CD14-positive monocyte (primary cell): ENCODE data around the gene EFCAB10. TPM values are rescaled to one million over a fixed set of nuclear protein-coding genes. Genes with fewer than 3 reads are reported as not detected.
"Not testable (repeated sequence)": the region's sequence is repeated elsewhere in the genome, so short reads cannot be mapped to it uniquely, and the experiment has no call there.

Experiments used
- DNase-seq, 3 donors: peaks; one replicate each; pipeline ENCODE4 v3.0.0-alpha.2; 2011 to 2022
- H2AFZ ChIP-seq: 2 replicates; pipeline ENCODE4 v1.6.0; 2012; ENCODE audit warnings: mild to moderate bottlenecking, low read depth, low read length, inconsistent platforms; ENCODE audit not compliant: insufficient read depth, poor library complexity, severe bottlenecking
- H3K27ac ChIP-seq, 2 donors: 1 replicate in 1 of 2; 2 replicates in 1 of 2; pipeline ENCODE4 v1.5.1; 2012 to 2013; ENCODE audit warnings: low read length in 2 of 2, control low read depth in 1 of 2, inconsistent platforms in 1 of 2, low read depth in 1 of 2, mild to moderate bottlenecking in 1 of 2
- H3K27me3 ChIP-seq, 2 donors: one replicate each; pipeline versions ENCODE4 v1.6.0 to v1.6.1; 2011 to 2013; ENCODE audit warnings: low read length in 2 of 2; ENCODE audit not compliant: control insufficient read depth in 2 of 2, insufficient read depth in 2 of 2
- H3K36me3 ChIP-seq, 2 donors: replicated peaks in 1 of 2; 1 replicate in 1 of 2; 2 replicates in 1 of 2; pipeline versions ENCODE4 v1.5.1 to v1.6.1; 2012 to 2013; ENCODE audit warnings: low read length in 2 of 2, control low read depth in 1 of 2, inconsistent platforms in 1 of 2, mild to moderate bottlenecking in 1 of 2; ENCODE audit not compliant: insufficient read depth in 2 of 2, control insufficient read depth in 1 of 2
- H3K4me1 ChIP-seq, 2 donors: 1 replicate in 1 of 2; 2 replicates in 1 of 2; pipeline versions ENCODE4 v1.5.1 to v1.6.1; 2012 to 2013; ENCODE audit warnings: low read length in 2 of 2, control low read depth in 1 of 2, inconsistent platforms in 1 of 2, mild to moderate bottlenecking in 1 of 2, moderate library complexity in 1 of 2; ENCODE audit not compliant: insufficient read depth in 2 of 2, control insufficient read depth in 1 of 2
- H3K4me2 ChIP-seq: replicated peaks from 2 replicates; pipeline ENCODE3; 2012; ENCODE audit warnings: low read length, moderate library complexity, mild to moderate bottlenecking; ENCODE audit not compliant: poor library complexity, severe bottlenecking; ENCODE audit errors: extremely low read depth
- H3K4me3 ChIP-seq, 3 experiments: fragments of 200-600 bp in 1 of 3; sonication (generic) in 1 of 3; replicated peaks in 1 of 3; 1 replicate in 2 of 3; 2 replicates in 1 of 3; pipeline ENCODE4 v1.5.1; 2011 to 2013; ENCODE audit warnings: low read length in 3 of 3, mild to moderate bottlenecking in 3 of 3, control low read depth in 2 of 3, low read depth in 2 of 3, inconsistent platforms in 1 of 3, moderate library complexity in 1 of 3
- H3K79me2 ChIP-seq: 2 replicates; pipeline ENCODE4 v1.6.0; 2012; ENCODE audit warnings: mild to moderate bottlenecking, control low read depth, inconsistent platforms, low read length, moderate library complexity; ENCODE audit not compliant: insufficient read depth
- H3K9ac ChIP-seq: 2 replicates; pipeline ENCODE4 v1.6.0; 2017; ENCODE audit warnings: low read length, mild to moderate bottlenecking; ENCODE audit not compliant: insufficient read depth, poor library complexity, severe bottlenecking
- H3K9me3 ChIP-seq, 2 donors: replicated peaks in 1 of 2; 1 replicate in 1 of 2; 2 replicates in 1 of 2; pipeline versions ENCODE4 v1.5.1 to v1.6.1; 2012 to 2013; ENCODE audit warnings: low read length in 2 of 2, control low read depth in 1 of 2; ENCODE audit not compliant: control insufficient read depth in 1 of 2, insufficient read depth in 1 of 2
- H4K20me1 ChIP-seq: 2 replicates; pipeline ENCODE4 v1.6.0; 2012; ENCODE audit warnings: mild to moderate bottlenecking, low read length, control low read depth, moderate library complexity; ENCODE audit not compliant: insufficient read depth
- H3K27ac Mint-ChIP-seq, 7 donors: one replicate each; pipeline ENCODE4 v1.8.0; 2020; ENCODE audit warnings: mild to moderate bottlenecking in 7 of 7, mixed read lengths in 7 of 7, moderate library complexity in 6 of 7, inconsistent platforms in 2 of 7
- H3K27me3 Mint-ChIP-seq, 3 donors: one replicate each; pipeline ENCODE4 v1.8.0; 2021 to 2022; ENCODE audit warnings: low read depth in 3 of 3, mild to moderate bottlenecking in 3 of 3, mixed read lengths in 3 of 3, moderate library complexity in 3 of 3, inconsistent platforms in 1 of 3
- H3K36me3 Mint-ChIP-seq, 2 donors: one replicate each; pipeline ENCODE4 v1.8.0; 2020; ENCODE audit warnings: mixed read lengths in 2 of 2, inconsistent platforms in 1 of 2, mild to moderate bottlenecking in 1 of 2
- H3K4me1 Mint-ChIP-seq: one replicate; pipeline ENCODE4 v1.8.0; 2020; ENCODE audit warnings: mild to moderate bottlenecking, mixed read lengths
- H3K4me3 Mint-ChIP-seq, 2 donors: one replicate each; pipeline ENCODE4 v1.8.0; 2020; ENCODE audit warnings: mild to moderate bottlenecking in 2 of 2, mixed read lengths in 2 of 2, moderate library complexity in 1 of 2
- H3K9me3 Mint-ChIP-seq, 7 donors: one replicate each; pipeline ENCODE4 v1.8.0; 2020 to 2022; ENCODE audit warnings: mixed read lengths in 7 of 7, mild to moderate bottlenecking in 6 of 7, moderate library complexity in 6 of 7, inconsistent platforms in 2 of 7
- CTCF ChIP-seq: fragments of 200-600 bp; IDR thresholded peaks from one replicate; pipeline ENCODE4 v1.8.0; 2022; ENCODE audit warnings: antibody characterized with exemption, mild to moderate bottlenecking
- WGBS: methylation state at CpG from one replicate; pipeline ENCODE4 v1.1.5; 2013; ENCODE audit warnings: missing lambda C conversion rate; ENCODE audit not compliant: insufficient coverage; 5-methylcytosine and 5-hydroxymethylcytosine counted together
- intact Hi-C, 2 donors: fragments of 100-400 bp; cut with micrococcal nuclease; formaldehyde crosslinking; loops; one replicate each; pipeline versions ENCODE4 v1.15.0 to v1.15.1; 2023
- polyA plus RNA-seq, 3 donors: library from polyadenylated mRNA; depleted of rRNA in 1 of 3; unstranded in 2 of 3; stranded (reverse) in 1 of 3; fragments of 300-500 nt in 2 of 3; fragments of >200 nt in 1 of 3; fragmentation: Illumina TruSeq in 2 of 3; gene quantifications; 1 replicate in 2 of 3; 2 replicates in 1 of 3; pipeline ENCODE4 v1.2.3, GENCODE V29; 2012 to 2021

Gene EFCAB10
- polyA plus RNA-seq, 3 donors: not detected

DNA sequence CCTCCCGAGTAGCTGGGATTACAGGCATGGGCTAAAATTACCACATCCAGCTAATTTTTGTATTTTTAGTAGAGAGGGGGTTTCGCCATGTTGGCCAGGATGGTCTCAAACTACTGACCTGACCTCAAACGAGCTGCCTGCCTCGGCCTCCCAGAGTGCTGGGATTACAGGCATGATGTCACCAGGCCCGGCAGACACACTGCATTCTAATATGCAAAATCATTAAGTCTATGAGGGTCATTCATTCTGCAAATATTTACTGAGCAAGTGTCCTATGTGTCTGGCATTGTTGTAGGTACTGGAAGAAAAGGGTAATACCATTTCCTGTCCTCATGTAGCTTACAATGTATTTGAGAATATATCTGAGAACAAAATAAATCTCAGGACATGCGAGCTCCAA is 61.9 kb downstream of the EFCAB10 start:
- H3K36me3 ChIP-seq: no peaks in the 10 kb centered on the region
- Mint-ChIP-seq H3K9me3 (peaks cover 0 to 2% (median 0%) of the 10 kb centered on the region in 7 donors), H3K27ac (no peak overlapping the region), H3K36me3 (peaks cover 0 to 3% of the 10 kb centered on the region in 2 donors), H3K4me1 (peaks cover 16% of the 10 kb centered on the region), H3K27me3 (peaks cover 0 to 7% (median 2%) of the 10 kb centered on the region in 3 donors), H3K4me3 (no peak overlapping the region)
- H3K9me3 ChIP-seq: no peaks in the 10 kb centered on the region
- peaks cover 15 to 21% of the 10 kb centered on the region in 2 donors for H3K4me1 ChIP-seq
- 100% methylated on average over 1 of the region's 6 CpGs for WGBS
- H4K20me1 ChIP-seq: no peaks in the 10 kb centered on the region
- no peak for TF ChIP-seq CTCF
- intact Hi-C loops: no loop called here
- no peak overlapping the region for H3K27ac ChIP-seq
- H3K9ac ChIP-seq: no peak overlapping the region
- no peaks in the 10 kb centered on the region for H3K79me2 ChIP-seq
- H2AFZ ChIP-seq: no peak overlapping the region
- no peak overlapping the region for H3K4me3 ChIP-seq
- no peaks in the 10 kb centered on the region for H3K27me3 ChIP-seq
- no peak for DNase-seq
- no peak overlapping the region for H3K4me2 ChIP-seq

GRCh38 chr7:105515610-105516009 is 65.7 kb downstream of the EFCAB10 start:
- WGBS: 100% methylated on average over 3 of the region's 7 CpGs
- H3K27me3 ChIP-seq, H3K27ac ChIP-seq, H2AFZ ChIP-seq, H4K20me1 ChIP-seq, intact Hi-C loops, DNase-seq, H3K27me3 Mint-ChIP-seq, H3K9ac ChIP-seq, H3K27ac Mint-ChIP-seq, H3K9me3 Mint-ChIP-seq, H3K79me2 ChIP-seq, H3K4me3 Mint-ChIP-seq, H3K4me1 ChIP-seq, H3K4me2 ChIP-seq, H3K9me3 ChIP-seq, H3K4me3 ChIP-seq, H3K36me3 ChIP-seq, H3K36me3 Mint-ChIP-seq: not testable (repeated sequence)
- H3K4me1 Mint-ChIP-seq: peaks cover 14% of the 10 kb centered on the region

Other genes starting within 250 kb of the EFCAB10 start
- gene SRPK2, start 192.6 kb downstream of the EFCAB10 start, polyA plus RNA-seq: 10 to 100 TPM; 12.6 to 37.7 (median 30.0) TPM
- 1 to 10 TPM; 1.3 to 1.8 (median 1.6) TPM for gene PUS7, start 59.2 kb downstream of the EFCAB10 start, polyA plus RNA-seq
- 10 to 100 TPM in 1 of 3 donors, 1 to 10 TPM in 2; 3.2 to 11.8 (median 5.2) TPM for gene RINT1, start 49.3 kb downstream of the EFCAB10 start, polyA plus RNA-seq